GM19023 (cell line): ENCODE data around the gene ARMH2.

Source experiments
- ATAC-seq: cut with Tn5 transposase; IDR thresholded peaks from one replicate; pipeline ENCODE4 v1.9.1; 2021; ENCODE audit warnings: mild to moderate bottlenecking, moderate library complexity; ENCODE audit not compliant: unreplicated experiment

The ARMH2 gene

GRCh38 chr6:24798740-24799540, at the start of gene ARMH2:
ARMH2 (minus strand) TSS chr6:24798917; CDS start chr6:24798857, 60 bp downstream.
- no peak for ATAC-seq

- no peak for ATAC-seq
Observed at GRCh38 chr6:24848461-24848860, 49.7 kb upstream of the ARMH2 start.

GRCh38 chr6:24847402-24847801, 48.7 kb upstream of the ARMH2 start:
- ATAC-seq = no peak

- ATAC-seq = no peak
Observed at GRCh38 chr6:24845578-24845977, 46.9 kb upstream of the ARMH2 start.

- no peak for ATAC-seq
Observed at GRCh38 chr6:24844903-24845302, 46.2 kb upstream of the ARMH2 start.

- ATAC-seq = no peak
Observed at GRCh38 chr6:24844061-24844460, 45.3 kb upstream of the ARMH2 start.

- no peak for ATAC-seq
Observed at GRCh38 chr6:24840187-24840586, 41.5 kb upstream of the ARMH2 start.

GRCh38 chr6:24838994-24839393, 40.3 kb upstream of the ARMH2 start:
- ATAC-seq = no peak

- ATAC-seq = no peak
Observed at GRCh38 chr6:24838081-24838480, 39.4 kb upstream of the ARMH2 start.

GRCh38 chr6:24836109-24836508, 37.4 kb upstream of the ARMH2 start:
- ATAC-seq = no peak

- no peak for ATAC-seq
Observed at GRCh38 chr6:24833711-24834386, 35.1 kb upstream of the ARMH2 start.

GRCh38 chr6:24832794-24833193, 34.1 kb upstream of the ARMH2 start:
- ATAC-seq = no peak

GRCh38 chr6:24831771-24832716, 33.3 kb upstream of the ARMH2 start:
- ATAC-seq = no peak

GRCh38 chr6:24829657-24830056, 30.9 kb upstream of the ARMH2 start:
- no peak for ATAC-seq

- no peak for ATAC-seq
Observed at GRCh38 chr6:24827970-24828369, 29.3 kb upstream of the ARMH2 start.

GRCh38 chr6:24827162-24827561, 28.4 kb upstream of the ARMH2 start:
- no peak for ATAC-seq

- ATAC-seq = no peak
Observed at GRCh38 chr6:24825130-24825630, 26.5 kb upstream of the ARMH2 start.

GRCh38 chr6:24824142-24824938, 25.6 kb upstream of the ARMH2 start:
- no peak for ATAC-seq

GRCh38 chr6:24823185-24823584, 24.5 kb upstream of the ARMH2 start:
- no peak for ATAC-seq

GRCh38 chr6:24822696-24823095, 24.0 kb upstream of the ARMH2 start:
- no peak for ATAC-seq
